SK-N-SH (cell line): ENCODE measurements around the gene HECTD2.
"Not testable (repeated sequence)": the region's sequence is repeated elsewhere in the genome, so short reads cannot be mapped to it uniquely, and the experiment has no call there.

Experiments used
- CHD2 ChIP-seq: fragments of 150-350 bp; IDR thresholded peaks from 2 replicates; pipeline ENCODE4 v1.6.1; 2018; ENCODE audit warnings: low read length; ENCODE audit not compliant: partially characterized antibody
- CTCF ChIP-seq: fragments of 200-600 bp; sonication (generic); IDR thresholded peaks from 2 replicates; pipeline ENCODE4 v1.6.1; 2017; ENCODE audit warnings: antibody characterized with exemption, mild to moderate bottlenecking, moderate library complexity
- ELF1 ChIP-seq: IDR thresholded peaks from 2 replicates; pipeline ENCODE4 v1.4.0; 2012
- JUND ChIP-seq: IDR thresholded peaks from 2 replicates; pipeline ENCODE4 v1.4.0; 2012
- MXI1 ChIP-seq: IDR thresholded peaks from 2 replicates; pipeline ENCODE4 v1.6.1; 2012; ENCODE audit warnings: mild to moderate bottlenecking, low read depth, low read length, improper control_type of control experiment
- RAD21 ChIP-seq: IDR thresholded peaks from 2 replicates; pipeline ENCODE4 v1.6.1; 2012; ENCODE audit warnings: mild to moderate bottlenecking, low read length
- RCOR1 ChIP-seq: fragments of 150-350 bp; IDR thresholded peaks from 2 replicates; pipeline ENCODE4 v1.6.1; 2017; ENCODE audit warnings: antibody characterized with exemption, low read length
- TF ChIP-seq, protein P1 (sequence below): IDR thresholded peaks from 2 replicates; pipeline ENCODE4 v1.6.1; 2012; ENCODE audit warnings: mild to moderate bottlenecking, low read depth, low read length, moderate library complexity

DNA sequence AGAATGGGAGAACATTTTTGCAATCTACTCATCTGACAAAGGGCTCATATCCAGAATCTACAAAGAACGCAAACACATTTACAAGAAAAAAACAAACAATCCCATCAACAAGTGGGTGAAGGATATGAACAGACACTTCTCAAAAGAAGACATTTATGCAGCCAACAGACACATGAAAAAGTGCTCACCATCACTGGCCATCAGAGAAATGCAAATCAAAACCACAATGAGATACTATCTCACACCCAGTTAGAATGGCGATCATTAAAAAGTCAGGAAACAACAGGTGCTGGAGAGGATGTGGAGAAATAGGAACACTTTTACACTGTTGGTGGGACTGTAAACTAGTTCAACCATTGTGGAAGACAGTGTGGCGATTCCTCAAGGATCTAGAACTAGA lies 44.6 kb upstream of the HECTD2 start:
- TF ChIP-seq CTCF, JUND, MXI1, RAD21, CHD2, RCOR1, ELF1: not testable (repeated sequence)
- TF ChIP-seq, protein P1, sequence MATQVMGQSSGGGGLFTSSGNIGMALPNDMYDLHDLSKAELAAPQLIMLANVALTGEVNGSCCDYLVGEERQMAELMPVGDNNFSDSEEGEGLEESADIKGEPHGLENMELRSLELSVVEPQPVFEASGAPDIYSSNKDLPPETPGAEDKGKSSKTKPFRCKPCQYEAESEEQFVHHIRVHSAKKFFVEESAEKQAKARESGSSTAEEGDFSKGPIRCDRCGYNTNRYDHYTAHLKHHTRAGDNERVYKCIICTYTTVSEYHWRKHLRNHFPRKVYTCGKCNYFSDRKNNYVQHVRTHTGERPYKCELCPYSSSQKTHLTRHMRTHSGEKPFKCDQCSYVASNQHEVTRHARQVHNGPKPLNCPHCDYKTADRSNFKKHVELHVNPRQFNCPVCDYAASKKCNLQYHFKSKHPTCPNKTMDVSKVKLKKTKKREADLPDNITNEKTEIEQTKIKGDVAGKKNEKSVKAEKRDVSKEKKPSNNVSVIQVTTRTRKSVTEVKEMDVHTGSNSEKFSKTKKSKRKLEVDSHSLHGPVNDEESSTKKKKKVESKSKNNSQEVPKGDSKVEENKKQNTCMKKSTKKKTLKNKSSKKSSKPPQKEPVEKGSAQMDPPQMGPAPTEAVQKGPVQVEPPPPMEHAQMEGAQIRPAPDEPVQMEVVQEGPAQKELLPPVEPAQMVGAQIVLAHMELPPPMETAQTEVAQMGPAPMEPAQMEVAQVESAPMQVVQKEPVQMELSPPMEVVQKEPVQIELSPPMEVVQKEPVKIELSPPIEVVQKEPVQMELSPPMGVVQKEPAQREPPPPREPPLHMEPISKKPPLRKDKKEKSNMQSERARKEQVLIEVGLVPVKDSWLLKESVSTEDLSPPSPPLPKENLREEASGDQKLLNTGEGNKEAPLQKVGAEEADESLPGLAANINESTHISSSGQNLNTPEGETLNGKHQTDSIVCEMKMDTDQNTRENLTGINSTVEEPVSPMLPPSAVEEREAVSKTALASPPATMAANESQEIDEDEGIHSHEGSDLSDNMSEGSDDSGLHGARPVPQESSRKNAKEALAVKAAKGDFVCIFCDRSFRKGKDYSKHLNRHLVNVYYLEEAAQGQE = not testable (repeated sequence)
